ENCODE data around the gene ZCCHC13. TPM values are rescaled to one million over a fixed set of nuclear protein-coding genes. Genes with fewer than 3 reads are reported as not detected.
A peak's percentile ranks its signal among the peaks of the same experiment; 100 is the strongest.
"Not testable (repeated sequence)": the region's sequence is repeated elsewhere in the genome, so short reads cannot be mapped to it uniquely, and the experiment has no call there.

Gene ZCCHC13
- total RNA-seq, 1 donor from 2014 or later = not detected

- Mint-ChIP-seq H3K4me1 (ENCODE audit: unreplicated experiment) (no peaks in the 10 kb centered on the region), H3K9me3 (no peaks in the 10 kb centered on the region), H3K36me3 (no peaks in the 10 kb centered on the region), H3K27me3 (no peaks in the 10 kb centered on the region), H3K27ac (no peak overlapping the region), H3K4me3 (no peak overlapping the region)
- no peak for TF ChIP-seq CTCF (conservative IDR thresholded peaks at IDR 0.05)
- DNase-seq (ENCODE audit: extremely low spot score, unreplicated experiment) = no peak
Observed at GRCh38 chrX:74324131-74324530, 20.2 kb downstream of the ZCCHC13 start.

GRCh38 chrX:74325130-74326059 is 21.4 kb downstream of the ZCCHC13 start:
- H3K36me3 Mint-ChIP-seq = no peaks in the 10 kb centered on the region
- H3K27me3 Mint-ChIP-seq = no peaks in the 10 kb centered on the region
- H3K4me1 Mint-ChIP-seq (ENCODE audit: unreplicated experiment) = no peaks in the 10 kb centered on the region
- DNase-seq (ENCODE audit: extremely low spot score, unreplicated experiment) = no peak
- H3K27ac Mint-ChIP-seq = peak overlapping the region; percentile 36
- no peaks in the 10 kb centered on the region for H3K9me3 Mint-ChIP-seq
- no peak for TF ChIP-seq CTCF (conservative IDR thresholded peaks at IDR 0.05)
- no peak overlapping the region for H3K4me3 Mint-ChIP-seq

GRCh38 chrX:74338852-74339251 is 34.9 kb downstream of the ZCCHC13 start:
- H3K9me3 Mint-ChIP-seq = no peaks in the 10 kb centered on the region
- H3K27me3 Mint-ChIP-seq = no peaks in the 10 kb centered on the region
- no peak overlapping the region for H3K4me3 Mint-ChIP-seq
- no peak overlapping the region for H3K27ac Mint-ChIP-seq
- no peaks in the 10 kb centered on the region for H3K36me3 Mint-ChIP-seq
- peaks cover 4% of the 10 kb centered on the region for H3K4me1 Mint-ChIP-seq (ENCODE audit: unreplicated experiment)
- TF ChIP-seq CTCF (conservative IDR thresholded peaks at IDR 0.05) = no peak
- no peak for DNase-seq (ENCODE audit: extremely low spot score, unreplicated experiment)

- Mint-ChIP-seq H3K27me3 (no peaks in the 10 kb centered on the region), H3K4me3 (no peak overlapping the region), H3K9me3 (no peaks in the 10 kb centered on the region), H3K27ac (no peak overlapping the region), H3K36me3 (no peaks in the 10 kb centered on the region), H3K4me1 (ENCODE audit: unreplicated experiment) (peaks cover 6% of the 10 kb centered on the region)
- no peak for TF ChIP-seq CTCF (conservative IDR thresholded peaks at IDR 0.05)
- DNase-seq (ENCODE audit: extremely low spot score, unreplicated experiment) = no peak
Observed at GRCh38 chrX:74340051-74340450, 36.1 kb downstream of the ZCCHC13 start.

- H3K27ac Mint-ChIP-seq; H3K9me3 Mint-ChIP-seq; H3K4me1 Mint-ChIP-seq (ENCODE audit: unreplicated experiment); H3K4me3 Mint-ChIP-seq; H3K27me3 Mint-ChIP-seq; H3K36me3 Mint-ChIP-seq; DNase-seq (ENCODE audit: extremely low spot score, unreplicated experiment): not testable (repeated sequence)
Observed at GRCh38 chrX:74342211-74342610, 38.2 kb downstream of the ZCCHC13 start.
